Measurements from ENCODE around the gene ARHGEF5.
A peak's percentile ranks its signal among the peaks of the same experiment; 100 is the strongest.
"Not testable (repeated sequence)": the region's sequence is repeated elsewhere in the genome, so short reads cannot be mapped to it uniquely, and the experiment has no call there.

ARHGEF5 gene

DNA sequence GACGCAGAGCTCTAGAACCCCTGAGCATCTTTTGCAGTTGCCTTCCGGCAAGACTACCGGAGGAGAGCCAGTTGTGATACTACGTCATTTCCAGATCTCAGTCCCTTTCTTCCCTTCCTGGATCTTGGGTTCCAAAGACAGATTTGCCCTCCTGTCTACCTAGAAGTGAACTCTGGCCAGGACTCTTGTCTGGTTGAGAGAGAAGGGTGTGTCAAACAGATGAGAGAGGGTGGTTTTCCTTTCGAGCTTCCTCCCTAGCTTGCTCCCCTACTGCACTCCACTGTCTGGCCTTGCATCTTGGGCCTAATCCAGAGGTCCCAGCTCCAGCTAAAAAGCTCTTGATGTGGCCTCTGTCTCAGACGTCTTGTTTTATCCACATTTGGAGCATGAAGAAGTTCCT, 983 bp downstream of the ARHGEF5 start:
- not testable (repeated sequence) for H3K36me3 Mint-ChIP-seq (ENCODE audit: low read depth); DNase-seq (ENCODE audit: low spot score); H3K27ac Mint-ChIP-seq; H3K9me3 Mint-ChIP-seq; H3K4me3 Mint-ChIP-seq; H3K27me3 Mint-ChIP-seq (ENCODE audit: low read depth); H3K4me1 Mint-ChIP-seq (ENCODE audit: low read depth)

- not testable (repeated sequence) for H3K27me3 Mint-ChIP-seq (ENCODE audit: low read depth); H3K9me3 Mint-ChIP-seq; H3K4me3 Mint-ChIP-seq; H3K27ac Mint-ChIP-seq; DNase-seq (ENCODE audit: low spot score); H3K36me3 Mint-ChIP-seq (ENCODE audit: low read depth); H3K4me1 Mint-ChIP-seq (ENCODE audit: low read depth)
Measured at GRCh38 chr7:144356860-144357259, 1.7 kb downstream of the ARHGEF5 start.

DNA sequence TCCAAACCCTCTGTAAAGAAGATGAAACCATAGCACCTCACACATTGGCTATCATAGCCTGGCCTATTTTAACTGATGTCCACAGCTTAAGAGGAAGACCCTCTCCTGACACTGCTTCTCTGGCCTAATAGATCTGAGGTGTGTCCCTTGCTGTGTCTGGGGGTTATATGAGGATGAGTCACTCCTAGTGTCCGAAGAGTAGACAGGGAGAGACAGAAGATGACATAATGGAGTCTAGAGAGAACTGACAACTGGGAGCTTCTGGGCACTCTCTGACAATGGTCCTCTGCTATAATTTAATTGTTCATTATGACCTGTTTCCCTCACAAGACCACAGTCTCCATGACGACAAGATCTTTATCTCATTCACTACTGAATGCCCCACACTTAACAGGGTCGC, 6.9 kb downstream of the ARHGEF5 start:
- H3K36me3 Mint-ChIP-seq (ENCODE audit: low read depth); DNase-seq (ENCODE audit: low spot score); H3K4me3 Mint-ChIP-seq; H3K27me3 Mint-ChIP-seq (ENCODE audit: low read depth); H3K9me3 Mint-ChIP-seq; H3K27ac Mint-ChIP-seq; H3K4me1 Mint-ChIP-seq (ENCODE audit: low read depth): not testable (repeated sequence)

GRCh38 chr7:144365523-144365922, 10.3 kb downstream of the ARHGEF5 start:
- H3K9me3 Mint-ChIP-seq; H3K4me1 Mint-ChIP-seq (ENCODE audit: low read depth); DNase-seq (ENCODE audit: low spot score); H3K27me3 Mint-ChIP-seq (ENCODE audit: low read depth); H3K27ac Mint-ChIP-seq; H3K36me3 Mint-ChIP-seq (ENCODE audit: low read depth); H3K4me3 Mint-ChIP-seq: not testable (repeated sequence)

DNA sequence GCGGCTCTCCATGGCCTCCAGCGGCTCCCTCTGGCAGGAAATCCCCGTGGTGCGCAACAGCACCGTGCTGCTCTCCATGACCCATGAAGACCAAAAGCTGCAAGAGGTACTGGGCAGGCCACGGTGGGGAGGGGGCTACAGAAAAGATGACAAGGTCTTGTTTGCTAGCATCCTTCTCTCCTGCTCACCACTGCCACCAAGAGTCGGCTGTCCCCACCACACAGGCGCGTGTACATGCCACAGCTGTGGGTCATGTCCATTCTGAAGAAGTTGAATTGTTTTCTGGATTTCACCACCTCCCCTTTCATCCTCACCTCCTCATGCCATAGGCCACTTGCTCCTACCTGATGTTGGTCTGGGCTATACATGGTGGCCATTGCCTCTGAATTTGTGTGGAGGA, 12.0 kb downstream of the ARHGEF5 start:
- not testable (repeated sequence) for H3K27me3 Mint-ChIP-seq (ENCODE audit: low read depth); H3K36me3 Mint-ChIP-seq (ENCODE audit: low read depth); H3K4me1 Mint-ChIP-seq (ENCODE audit: low read depth); H3K9me3 Mint-ChIP-seq; H3K4me3 Mint-ChIP-seq; DNase-seq (ENCODE audit: low spot score); H3K27ac Mint-ChIP-seq

DNA sequence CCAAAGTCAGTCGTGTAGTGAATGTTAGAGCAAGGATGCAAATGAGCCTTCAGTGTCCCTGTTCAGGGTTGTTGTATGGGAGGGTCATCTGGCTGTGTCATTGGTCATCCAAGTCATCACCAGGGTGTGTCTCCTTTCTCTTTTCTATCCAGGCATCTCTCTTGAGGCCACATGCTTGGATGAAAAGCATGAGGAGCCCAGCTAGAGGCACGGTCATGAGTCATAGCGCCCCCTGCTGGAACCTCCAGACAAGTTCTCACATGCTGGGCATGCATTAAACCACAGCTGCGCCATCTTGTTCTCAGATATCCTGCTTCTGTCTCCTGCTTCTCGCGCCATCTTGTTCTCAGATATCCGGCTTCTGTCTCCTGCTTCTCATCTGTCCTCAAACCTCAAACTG, 14.0 kb downstream of the ARHGEF5 start:
- H3K27me3 Mint-ChIP-seq (ENCODE audit: low read depth); H3K4me3 Mint-ChIP-seq; H3K9me3 Mint-ChIP-seq; H3K36me3 Mint-ChIP-seq (ENCODE audit: low read depth); H3K4me1 Mint-ChIP-seq (ENCODE audit: low read depth); DNase-seq (ENCODE audit: low spot score); H3K27ac Mint-ChIP-seq: not testable (repeated sequence)

DNA sequence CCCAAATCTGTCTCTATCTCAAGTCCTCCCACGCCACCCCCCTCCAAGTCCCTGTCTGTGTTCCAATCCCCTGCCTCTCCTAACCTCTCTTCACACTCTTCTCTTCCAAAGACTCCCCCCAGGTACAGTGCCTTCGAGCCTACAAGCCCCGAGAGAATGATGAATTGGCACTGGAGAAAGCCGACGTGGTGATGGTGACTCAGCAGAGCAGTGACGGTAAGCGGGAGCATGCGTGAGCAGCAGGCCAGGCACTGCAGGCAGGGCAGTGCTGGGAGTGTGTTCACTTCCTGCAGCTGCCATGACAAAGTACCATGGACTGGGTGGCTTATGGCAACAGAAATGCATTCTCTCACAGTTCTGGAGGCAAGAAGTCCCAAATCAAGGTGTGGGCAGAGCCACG, 23.4 kb downstream of the ARHGEF5 start:
- no peak for DNase-seq (ENCODE audit: low spot score)
- Mint-ChIP-seq H3K9me3 (no peaks in the 10 kb centered on the region), H3K4me3 (no peak overlapping the region), H3K27ac (no peak overlapping the region), H3K4me1 (ENCODE audit: low read depth) (no peaks in the 10 kb centered on the region), H3K36me3 (ENCODE audit: low read depth) (peaks cover 5% of the 10 kb centered on the region), H3K27me3 (ENCODE audit: low read depth) (no peaks in the 10 kb centered on the region)

GRCh38 chr7:144379776-144380384, 24.7 kb downstream of the ARHGEF5 start:
- Mint-ChIP-seq H3K27me3 (ENCODE audit: low read depth) (no peaks in the 10 kb centered on the region), H3K4me1 (ENCODE audit: low read depth) (no peaks in the 10 kb centered on the region), H3K27ac (no peak overlapping the region), H3K9me3 (no peaks in the 10 kb centered on the region), H3K4me3 (no peak overlapping the region), H3K36me3 (ENCODE audit: low read depth) (peaks cover 5% of the 10 kb centered on the region)
- no peak for DNase-seq (ENCODE audit: low spot score)

- Mint-ChIP-seq H3K4me3 (no peak overlapping the region), H3K27me3 (ENCODE audit: low read depth) (no peaks in the 10 kb centered on the region), H3K27ac (no peak overlapping the region), H3K9me3 (no peaks in the 10 kb centered on the region), H3K4me1 (ENCODE audit: low read depth) (no peaks in the 10 kb centered on the region), H3K36me3 (ENCODE audit: low read depth) (peaks cover 3% of the 10 kb centered on the region)
- no peak for DNase-seq (ENCODE audit: low spot score)
Measured at GRCh38 chr7:144384071-144384470, 28.9 kb downstream of the ARHGEF5 start.

DNA sequence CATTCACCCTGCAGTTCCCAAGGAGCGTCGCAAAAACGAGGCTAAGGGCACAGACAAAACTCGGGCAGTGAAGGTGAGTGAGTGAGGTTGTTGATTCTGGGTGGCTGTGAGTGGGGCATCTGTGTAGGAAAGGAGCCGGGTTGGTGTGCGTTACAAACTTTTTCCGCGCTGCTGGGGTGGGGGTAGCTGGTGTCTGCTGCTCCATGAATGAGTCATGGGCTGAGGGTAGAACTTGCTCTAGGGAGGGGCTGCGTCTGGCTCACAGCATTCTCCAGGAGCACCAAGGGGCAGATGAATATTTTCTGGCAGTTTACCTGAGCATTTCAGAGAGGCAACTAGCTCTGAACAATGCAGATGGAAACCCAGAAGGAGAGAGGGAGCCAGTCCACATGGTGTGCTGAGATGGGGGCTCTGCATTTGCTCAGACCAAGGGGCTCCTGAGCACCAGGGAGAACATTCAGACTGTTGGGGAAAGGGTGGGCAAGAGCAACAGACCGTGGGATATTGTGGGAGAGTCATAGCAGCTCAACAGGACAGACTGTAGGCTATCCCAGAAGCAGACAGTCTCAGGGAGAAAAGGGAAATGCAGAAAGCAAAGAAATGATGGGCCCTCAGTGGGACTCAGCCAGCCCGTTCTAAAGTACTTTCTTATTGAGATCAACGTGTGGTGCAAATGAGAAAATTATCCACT, 29.5 kb downstream of the ARHGEF5 start:
- no peak overlapping the region for H3K4me3 Mint-ChIP-seq
- H3K4me1 Mint-ChIP-seq (ENCODE audit: low read depth): no peaks in the 10 kb centered on the region
- H3K27me3 Mint-ChIP-seq (ENCODE audit: low read depth): no peaks in the 10 kb centered on the region
- H3K36me3 Mint-ChIP-seq (ENCODE audit: low read depth): peaks cover 3% of the 10 kb centered on the region
- no peaks in the 10 kb centered on the region for H3K9me3 Mint-ChIP-seq
- DNase-seq (ENCODE audit: low spot score): peak; percentile 11
- H3K27ac Mint-ChIP-seq: no peak overlapping the region

DNA sequence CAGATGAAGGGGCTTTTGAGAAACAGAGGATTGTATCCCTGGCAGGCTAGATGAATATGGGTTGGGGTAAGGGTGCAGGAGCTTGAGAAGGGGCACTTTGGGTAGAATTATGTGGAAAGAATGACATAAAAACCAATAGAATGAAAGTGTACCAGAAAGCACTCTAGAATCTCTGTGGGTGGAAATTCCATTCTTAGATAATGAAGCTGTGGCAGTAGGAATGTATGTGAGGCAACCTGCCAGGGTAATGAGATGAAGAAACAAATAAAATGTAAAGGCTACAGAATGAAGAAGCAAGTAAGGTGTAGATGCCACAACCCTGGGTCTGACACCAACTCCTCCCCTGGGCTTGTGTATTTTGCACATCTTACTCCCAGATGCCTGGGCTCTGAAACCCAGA, 31.5 kb downstream of the ARHGEF5 start:
- Mint-ChIP-seq H3K27me3 (ENCODE audit: low read depth) (no peaks in the 10 kb centered on the region), H3K4me1 (ENCODE audit: low read depth) (peaks cover under 1% of the 10 kb centered on the region), H3K4me3 (no peak overlapping the region), H3K27ac (no peak overlapping the region), H3K9me3 (no peaks in the 10 kb centered on the region), H3K36me3 (ENCODE audit: low read depth) (no peaks in the 10 kb centered on the region)
- DNase-seq (ENCODE audit: low spot score): no peak

GRCh38 chr7:144388950-144389349, 33.7 kb downstream of the ARHGEF5 start:
- Mint-ChIP-seq H3K4me1 (ENCODE audit: low read depth) (peaks cover 2% of the 10 kb centered on the region), H3K4me3 (no peak overlapping the region), H3K27me3 (ENCODE audit: low read depth) (no peaks in the 10 kb centered on the region), H3K36me3 (ENCODE audit: low read depth) (no peaks in the 10 kb centered on the region), H3K9me3 (no peaks in the 10 kb centered on the region), H3K27ac (no peak overlapping the region)
- DNase-seq (ENCODE audit: low spot score): no peak

DNA sequence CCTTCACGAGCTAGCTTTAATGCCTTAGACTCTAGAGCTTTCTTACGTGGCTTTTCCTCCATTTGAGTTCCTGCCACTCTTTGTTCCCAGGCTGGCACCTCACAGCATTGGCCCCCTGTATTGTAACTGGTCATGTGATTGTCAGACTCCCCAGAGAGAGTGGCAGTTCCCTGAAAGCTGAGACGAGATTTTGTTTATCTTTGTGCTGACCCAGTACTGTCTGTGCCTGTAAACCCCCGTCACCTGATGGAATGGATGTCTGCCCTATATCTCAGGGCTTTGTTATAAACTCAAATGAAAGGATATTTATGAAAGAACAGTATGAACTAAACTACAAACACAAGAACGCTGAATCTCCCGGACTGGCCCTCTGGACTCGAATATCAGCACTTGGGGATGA, 35.3 kb downstream of the ARHGEF5 start:
- Mint-ChIP-seq H3K4me3 (no peak overlapping the region), H3K27me3 (ENCODE audit: low read depth) (peaks cover 5% of the 10 kb centered on the region), H3K9me3 (no peaks in the 10 kb centered on the region), H3K4me1 (ENCODE audit: low read depth) (peaks cover 2% of the 10 kb centered on the region), H3K27ac (no peak overlapping the region), H3K36me3 (ENCODE audit: low read depth) (no peaks in the 10 kb centered on the region)
- no peak for DNase-seq (ENCODE audit: low spot score)

GRCh38 chr7:144391014-144391413, 35.8 kb downstream of the ARHGEF5 start:
- peaks cover 8% of the 10 kb centered on the region for H3K27me3 Mint-ChIP-seq (ENCODE audit: low read depth)
- no peaks in the 10 kb centered on the region for H3K36me3 Mint-ChIP-seq (ENCODE audit: low read depth)
- H3K4me1 Mint-ChIP-seq (ENCODE audit: low read depth): peaks cover 2% of the 10 kb centered on the region
- H3K9me3 Mint-ChIP-seq: no peaks in the 10 kb centered on the region
- DNase-seq (ENCODE audit: low spot score): no peak
- H3K27ac Mint-ChIP-seq: no peak overlapping the region
- no peak overlapping the region for H3K4me3 Mint-ChIP-seq

GRCh38 chr7:144391823-144392255, 36.6 kb downstream of the ARHGEF5 start:
- Mint-ChIP-seq H3K9me3 (no peaks in the 10 kb centered on the region), H3K4me1 (ENCODE audit: low read depth) (peaks cover 2% of the 10 kb centered on the region), H3K4me3 (peak overlapping the region; percentile 16), H3K27me3 (ENCODE audit: low read depth) (peaks cover 8% of the 10 kb centered on the region), H3K36me3 (ENCODE audit: low read depth) (no peaks in the 10 kb centered on the region), H3K27ac (no peak overlapping the region)
- no peak for DNase-seq (ENCODE audit: low spot score)
